Medulla oblongata (tissue), 1 donor: ENCODE results near the gene P3H2.

Experiments used
- DNase-seq: peaks from one replicate; pipeline ENCODE4 v3.0.0-alpha.2; 2015; ENCODE audit errors: extremely low spot score

Gene P3H2

DNA sequence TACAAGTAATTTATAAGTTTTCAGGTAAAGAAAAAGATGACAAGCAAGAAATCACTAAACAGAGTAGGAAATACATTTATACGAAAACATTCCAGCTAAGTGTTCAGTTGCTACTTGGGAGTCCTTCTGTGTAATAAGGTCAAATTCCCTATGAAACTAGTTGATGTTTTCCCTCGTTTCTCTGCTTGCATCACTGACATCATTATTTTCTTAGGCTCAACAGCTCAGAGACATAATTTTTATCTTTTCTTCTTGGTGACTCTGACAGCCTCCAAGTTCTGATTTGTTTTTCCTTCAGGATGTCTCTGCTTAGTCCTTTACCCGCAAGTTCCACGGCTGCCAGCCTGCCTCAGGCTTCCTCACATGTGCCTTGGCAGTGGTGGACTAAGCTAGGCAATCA, 173.6 kb downstream of the P3H2 start:
- DNase-seq: no peak

DNA sequence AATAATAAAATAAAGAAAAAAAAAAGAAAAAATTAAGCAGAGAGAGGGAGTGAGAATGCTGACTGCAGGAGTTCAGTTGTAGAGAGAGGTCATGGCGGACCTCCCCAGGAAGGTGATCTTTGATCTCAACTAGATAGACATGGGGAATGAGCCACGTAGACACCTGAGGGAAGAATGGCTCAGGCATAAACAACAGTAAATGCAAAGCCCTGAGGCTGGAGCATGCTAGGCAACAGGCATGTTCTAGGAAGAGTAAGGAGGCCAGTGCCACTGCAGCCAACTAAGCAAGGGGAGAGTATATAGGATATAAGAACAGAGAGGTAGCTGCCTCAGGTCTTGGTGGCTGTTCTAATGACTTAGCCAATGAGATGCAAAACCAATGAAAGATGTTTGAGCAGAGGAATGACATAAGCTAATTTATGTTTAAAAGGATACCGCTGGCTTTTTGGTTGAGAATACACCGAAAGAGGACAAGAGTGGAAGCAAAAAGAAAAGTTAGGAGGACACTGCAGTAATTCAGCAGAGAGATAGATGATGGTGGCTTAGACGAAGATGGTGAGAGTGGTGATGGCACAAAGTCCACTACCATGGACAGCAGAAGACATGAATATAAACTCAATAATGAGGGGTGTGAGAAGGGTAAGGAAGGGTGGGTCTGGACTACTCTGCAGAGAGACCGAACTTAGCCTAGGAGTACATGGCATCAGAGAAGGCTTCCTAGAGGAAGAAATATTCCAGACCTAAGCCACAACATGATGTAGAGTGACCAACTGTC, 174.6 kb downstream of the P3H2 start:
- DNase-seq: no peak

DNA sequence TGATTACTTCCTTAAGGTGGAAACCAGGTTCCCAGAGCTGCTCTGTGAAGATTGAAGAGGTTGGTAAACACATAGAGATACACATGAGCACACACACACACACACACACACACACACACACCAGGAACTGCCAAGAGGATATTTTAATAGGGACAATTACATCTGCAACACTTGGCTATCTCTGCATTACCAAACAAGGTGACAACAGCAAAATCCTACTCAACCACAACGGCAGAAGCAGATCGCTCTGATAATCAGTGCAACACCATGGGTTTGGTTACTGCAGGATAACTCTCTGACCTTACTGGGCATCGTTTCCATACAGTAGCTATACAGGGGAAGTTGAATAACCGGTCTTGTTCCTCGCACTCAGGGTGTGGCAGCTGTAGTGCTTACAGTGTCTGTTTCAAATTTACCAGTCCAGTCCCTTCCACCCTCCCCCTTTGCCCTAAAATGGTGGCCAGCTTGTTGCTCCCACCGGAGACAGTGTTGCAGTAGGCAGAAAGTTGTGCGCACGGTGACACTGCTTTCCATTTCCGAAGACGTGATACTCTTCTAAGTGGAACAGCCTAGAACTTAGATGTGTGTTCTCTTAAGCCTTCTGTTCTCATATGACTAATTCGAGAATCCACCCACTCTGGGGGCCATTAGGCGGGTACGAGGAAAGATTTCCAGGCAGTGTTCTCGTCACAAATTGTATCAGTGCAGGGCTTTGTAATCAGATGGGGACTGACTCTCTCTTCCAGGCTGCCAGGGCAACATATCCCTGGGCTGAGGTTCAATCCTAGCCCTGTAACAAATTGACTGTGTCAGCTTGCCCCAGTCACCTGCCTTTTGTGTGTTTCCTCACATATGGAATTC, 176.2 kb downstream of the P3H2 start:
- no peak for DNase-seq

DNA sequence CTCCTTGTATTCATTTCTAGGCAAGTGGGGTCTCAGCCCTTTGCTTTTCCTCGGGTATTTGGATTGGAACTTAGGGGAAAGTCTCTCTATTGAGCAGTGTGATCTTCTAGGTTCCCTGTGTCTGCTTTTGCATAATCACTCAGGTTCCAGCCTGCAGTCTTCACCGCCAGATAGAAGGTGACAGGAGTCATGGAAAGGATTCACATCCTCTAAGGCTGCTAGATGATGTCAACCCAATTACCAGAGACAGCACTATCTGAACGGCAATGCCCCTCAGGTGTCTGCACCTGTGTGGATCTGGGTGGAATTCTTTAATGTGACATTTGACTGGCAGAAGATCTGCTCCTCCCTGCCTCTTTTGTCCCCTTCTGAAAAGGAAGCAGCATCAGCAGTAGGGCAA, 177.7 kb downstream of the P3H2 start:
- no peak for DNase-seq

DNA sequence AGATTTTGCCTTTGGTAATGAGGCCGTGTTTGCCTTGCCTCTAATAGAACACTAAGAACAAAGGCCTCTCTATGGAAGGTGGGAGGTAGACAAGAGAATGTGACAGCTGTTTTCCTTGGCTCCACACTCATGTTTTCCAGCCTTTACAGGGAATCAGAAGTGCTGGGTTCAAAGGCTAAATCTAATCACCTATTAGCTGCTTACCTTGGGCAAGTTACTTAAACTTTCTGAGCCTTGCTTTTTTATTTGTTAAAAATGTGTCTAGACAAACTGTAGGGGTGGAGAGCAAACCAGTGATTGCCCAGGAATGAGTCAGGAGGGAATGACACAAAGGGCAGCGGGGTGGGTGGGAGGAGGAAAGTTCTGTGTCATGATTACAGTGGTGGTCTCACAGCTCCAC, 179.0 kb downstream of the P3H2 start:
- no peak for DNase-seq

- DNase-seq: no peak
Measured at GRCh38 chr3:189941125-189941524, 179.6 kb downstream of the P3H2 start.

DNA sequence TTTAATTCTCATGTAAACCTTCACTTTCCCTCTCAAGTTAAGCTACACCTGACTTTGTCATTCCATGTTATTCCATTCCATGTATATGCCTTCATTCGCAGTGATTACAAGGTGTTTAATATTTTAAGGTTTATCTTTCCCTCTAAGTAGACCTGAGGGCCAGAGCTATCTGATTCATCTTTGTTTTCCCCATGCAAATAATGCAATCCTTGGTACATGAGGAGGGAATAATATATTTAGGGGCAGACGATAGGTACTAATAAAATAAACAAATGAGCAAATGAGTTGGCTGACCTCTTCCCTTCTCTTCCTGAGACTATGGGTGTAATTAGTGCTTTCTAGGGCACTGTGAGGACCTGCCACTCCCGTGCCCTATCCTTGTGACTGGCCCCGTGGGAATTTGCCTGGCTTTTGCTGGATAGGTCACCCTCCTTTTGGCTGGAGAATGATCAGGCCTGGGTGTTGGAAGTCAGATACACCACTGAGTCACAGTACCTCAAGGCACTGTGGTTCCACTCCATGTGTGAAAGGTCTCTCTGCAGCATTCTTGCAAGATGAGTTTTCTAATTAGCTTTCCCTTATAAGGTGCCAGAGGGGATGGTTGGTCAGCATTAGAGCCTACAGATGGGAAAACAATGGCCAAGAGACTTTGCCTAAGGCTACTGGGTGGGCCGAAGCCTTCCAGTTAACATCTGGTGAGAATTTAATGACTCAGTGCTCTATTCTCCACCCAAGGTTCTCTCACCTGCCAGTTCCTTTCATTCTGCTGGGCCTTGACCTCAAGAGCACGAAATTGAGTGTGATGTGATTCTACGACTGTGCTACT, 183.2 kb downstream of the P3H2 start:
- DNase-seq: no peak

GRCh38 chr3:189936201-189936945, 184.3 kb downstream of the P3H2 start:
- no peak for DNase-seq

- no peak for DNase-seq
Measured at GRCh38 chr3:189927975-189928895, 192.5 kb downstream of the P3H2 start.

DNA sequence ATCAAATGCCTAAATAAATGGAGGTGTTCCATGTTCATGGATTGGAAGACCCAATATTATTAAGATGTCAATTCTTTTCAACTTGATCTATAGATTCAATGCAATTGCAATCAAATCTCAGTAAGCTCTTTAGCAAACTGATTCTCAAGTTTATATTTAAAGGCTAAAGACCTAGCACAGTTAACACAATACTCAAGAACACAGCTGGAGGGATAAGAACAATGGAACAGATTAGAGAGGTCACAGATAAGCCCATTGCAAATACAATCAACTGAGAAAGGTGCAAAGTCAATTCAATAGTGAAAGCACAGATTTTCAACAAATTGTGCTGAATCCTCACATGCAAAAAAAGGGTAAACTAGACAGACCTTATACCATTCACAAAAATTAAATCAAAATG, 198.9 kb downstream of the P3H2 start:
- DNase-seq: no peak

- DNase-seq: no peak
Measured at GRCh38 chr3:189914799-189915198, 205.9 kb downstream of the P3H2 start.

DNA sequence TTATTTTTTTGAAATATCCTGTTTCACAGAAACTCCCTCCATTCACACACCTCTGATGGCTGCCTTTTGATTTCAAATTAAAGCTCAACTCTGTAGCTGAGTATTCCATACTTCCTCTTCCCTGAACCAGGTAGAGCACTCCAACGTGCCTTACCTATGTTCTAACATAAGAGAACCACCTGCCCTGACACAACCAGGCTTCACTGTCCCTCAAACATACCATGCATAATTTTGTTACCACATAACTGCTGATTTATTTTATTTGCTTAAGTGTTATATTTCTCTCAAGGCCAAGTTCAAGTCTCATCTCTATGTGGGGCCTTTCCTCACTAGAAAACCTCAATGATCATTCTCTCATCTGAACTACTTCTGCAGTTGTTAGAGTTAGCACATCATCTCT, 209.7 kb downstream of the P3H2 start:
- DNase-seq: no peak

GRCh38 chr3:189909573-189909972, 211.1 kb downstream of the P3H2 start:
- DNase-seq: no peak

DNA sequence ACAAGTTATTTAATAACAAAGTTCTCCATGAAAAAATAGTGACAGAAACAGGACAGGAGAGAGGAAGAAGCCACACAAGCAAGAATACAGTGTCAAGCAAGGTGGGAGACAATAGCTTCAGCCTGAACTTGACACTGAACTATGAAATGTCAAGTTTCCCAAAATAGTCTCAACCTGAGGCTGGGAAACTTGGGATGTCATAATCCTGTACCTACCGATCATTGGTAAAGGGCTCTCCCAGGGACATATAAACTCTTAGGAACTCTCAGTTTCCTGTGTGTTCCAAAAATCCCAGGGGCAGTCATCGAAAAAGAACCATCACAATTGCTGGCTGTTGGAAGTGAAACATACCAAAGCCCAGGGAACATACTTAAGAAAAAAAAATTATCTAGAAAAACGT, 211.6 kb downstream of the P3H2 start:
- DNase-seq: no peak

DNA sequence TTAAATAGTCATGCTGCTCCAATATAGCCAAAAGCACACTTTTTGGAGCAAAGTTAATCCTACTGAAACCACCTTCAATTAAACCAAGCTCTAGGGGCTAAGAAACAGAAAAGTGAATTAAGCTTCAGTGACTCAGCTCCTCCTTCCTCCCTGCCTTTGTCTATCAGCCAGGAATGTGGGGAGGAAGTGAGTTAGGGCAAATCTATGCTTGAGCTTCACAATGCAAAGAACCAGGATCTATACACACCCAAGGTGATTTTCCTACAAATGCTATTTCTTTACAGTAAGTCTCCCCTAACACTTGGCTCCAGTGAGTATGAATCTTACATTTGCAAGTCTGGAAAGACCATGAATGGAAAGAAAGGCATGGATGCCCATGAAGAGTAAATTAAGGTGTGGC, 212.1 kb downstream of the P3H2 start:
- DNase-seq: no peak

DNA sequence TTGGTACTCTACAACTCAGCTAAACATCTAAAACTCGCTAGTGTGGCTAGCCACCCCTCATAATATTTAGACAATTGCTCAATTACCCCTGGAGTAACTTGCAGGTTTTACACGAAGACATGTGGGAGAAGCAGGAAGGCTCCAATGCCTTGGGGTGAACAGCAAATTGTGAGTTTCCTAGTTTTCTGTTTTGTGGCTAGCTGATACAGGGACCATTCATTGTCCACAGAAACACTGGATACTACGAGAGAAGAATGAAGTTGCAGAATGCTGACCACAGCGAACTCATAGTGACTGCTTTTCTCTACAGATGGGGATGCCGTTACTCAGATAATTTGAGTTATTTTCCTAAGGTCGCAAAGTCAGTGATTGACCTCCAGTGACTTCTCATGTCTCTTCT, 212.9 kb downstream of the P3H2 start:
- DNase-seq: no peak
